GM12864 (cell line): ENCODE measurements around the gene CASP14.
A peak's percentile ranks its signal among the peaks of the same experiment; 100 is the strongest.
"Not testable (repeated sequence)": the region's sequence is repeated elsewhere in the genome, so short reads cannot be mapped to it uniquely, and the experiment has no call there.

ENCODE experiments used
- DNase-seq: peaks from one replicate; pipeline ENCODE4 v3.0.0-alpha.2; 2011; ENCODE audit warnings: low read depth
- H3K4me3 ChIP-seq: 2 replicates; pipeline ENCODE4 v1.5.1; 2011; ENCODE audit warnings: mild to moderate bottlenecking, low read depth, low read length, control low read depth
- CTCF ChIP-seq: IDR thresholded peaks from 2 replicates; pipeline ENCODE4 v1.5.1; 2011; ENCODE audit warnings: low read depth, mild to moderate bottlenecking, moderate library complexity, low read length, control low read depth, inconsistent platforms; ENCODE audit errors: missing control alignments

Gene CASP14

GRCh38 chr19:15093001-15093400 is 43.7 kb downstream of the CASP14 start:
- no peak for DNase-seq
- no peak overlapping the region for H3K4me3 ChIP-seq
- no peak for TF ChIP-seq CTCF

- DNase-seq, result no peak
- no peak for TF ChIP-seq CTCF
- H3K4me3 ChIP-seq, result no peak overlapping the region
Measured at GRCh38 chr19:15096223-15096622, 46.9 kb downstream of the CASP14 start.

- not testable (repeated sequence) for DNase-seq, H3K4me3 ChIP-seq
Measured at GRCh38 chr19:15097980-15098379, 48.7 kb downstream of the CASP14 start.

- H3K4me3 ChIP-seq, result no peak overlapping the region
- no peak for TF ChIP-seq CTCF
- DNase-seq, result no peak
Measured at GRCh38 chr19:15098460-15098859, 49.2 kb downstream of the CASP14 start.

GRCh38 chr19:15099017-15099582 is 49.8 kb downstream of the CASP14 start:
- H3K4me3 ChIP-seq, result no peak overlapping the region
- no peak for TF ChIP-seq CTCF
- no peak for DNase-seq

- no peak overlapping the region for H3K4me3 ChIP-seq
- peak; percentile 12 for DNase-seq
- TF ChIP-seq CTCF, result peak; percentile 81
Measured at GRCh38 chr19:15101479-15102082, 52.3 kb downstream of the CASP14 start.

GRCh38 chr19:15104003-15104402 is 54.7 kb downstream of the CASP14 start:
- H3K4me3 ChIP-seq, result no peak overlapping the region
- no peak for TF ChIP-seq CTCF
- DNase-seq, result no peak
